ENCODE data around the gene RPP40. TPM values are rescaled to one million over a fixed set of nuclear protein-coding genes. Genes with fewer than 3 reads are reported as not detected.
A peak's percentile ranks its signal among the peaks of the same experiment; 100 is the strongest.
"Not testable (repeated sequence)": the region's sequence is repeated elsewhere in the genome, so short reads cannot be mapped to it uniquely, and the experiment has no call there.

RPP40 gene
- total and polyA plus RNA-seq, 5 donors from 2014 or later = 1.6 to 20.2 (median 16.1) TPM

- Mint-ChIP-seq H3K4me3 (no peak overlapping the region), H3K36me3 (peaks cover 22% of the 10 kb centered on the region), H3K27me3 (peaks cover 2% of the 10 kb centered on the region), H3K4me1 (no peaks in the 10 kb centered on the region), H3K9me3 (peaks cover 0 to 3% (median 0%) of the 10 kb centered on the region in 7 donors), H3K27ac (no peak overlapping the region)
- DNase-seq (no peak), ATAC-seq (ENCODE audit: low read depth in 2 of 2) (no peak)
- Histone ChIP-seq H3K4me1 (ENCODE audit: control insufficient read depth, insufficient read depth, low read length, poor library complexity, severe bottlenecking) (no peaks in the 10 kb centered on the region), H3K4me3 (ENCODE audit: low read depth, low read length) (no peak overlapping the region), H3K27me3 (ENCODE audit: control insufficient read depth, insufficient read depth, low read length) (no peaks in the 10 kb centered on the region), H3K27ac (ENCODE audit: insufficient read depth, low read length, poor library complexity, severe bottlenecking) (no peak overlapping the region), H3K36me3 (ENCODE audit: control insufficient read depth, insufficient read depth, low read length) (no peaks in the 10 kb centered on the region), H3K9me3 (ENCODE audit: control insufficient read depth in 2 of 2, low read length in 2 of 2) (no peaks in the 10 kb centered on the region)
These were observed 38.6 kb upstream of the RPP40 start for GRCh38 chr6:5042436-5042835.

- Mint-ChIP-seq H3K4me3 (no peak overlapping the region), H3K9me3 (peaks cover 0 to 3% (median 0%) of the 10 kb centered on the region in 7 donors), H3K4me1 (no peaks in the 10 kb centered on the region), H3K27ac (no peak overlapping the region), H3K36me3 (peaks cover 19% of the 10 kb centered on the region), H3K27me3 (no peaks in the 10 kb centered on the region)
- H3K27me3 ChIP-seq (ENCODE audit: control insufficient read depth, insufficient read depth, low read length) = no peaks in the 10 kb centered on the region
- H3K27ac ChIP-seq (ENCODE audit: insufficient read depth, low read length, poor library complexity, severe bottlenecking) = no peak overlapping the region
- DNase-seq (no peak), ATAC-seq (ENCODE audit: low read depth in 2 of 2) (no peak)
- no peaks in the 10 kb centered on the region for H3K36me3 ChIP-seq (ENCODE audit: control insufficient read depth, insufficient read depth, low read length)
- H3K4me1 ChIP-seq (ENCODE audit: control insufficient read depth, insufficient read depth, low read length, poor library complexity, severe bottlenecking) = no peaks in the 10 kb centered on the region
- H3K4me3 ChIP-seq (ENCODE audit: low read depth, low read length) = no peak overlapping the region
- H3K9me3 ChIP-seq (ENCODE audit: control insufficient read depth in 2 of 2, low read length in 2 of 2) = no peaks in the 10 kb centered on the region
These were observed 38.1 kb upstream of the RPP40 start for GRCh38 chr6:5041955-5042354.

GRCh38 chr6:5036269-5036668 lies 32.4 kb upstream of the RPP40 start:
- no peak overlapping the region for H3K27ac Mint-ChIP-seq
- peaks cover 5% of the 10 kb centered on the region for H3K27me3 Mint-ChIP-seq
- H3K27me3 ChIP-seq (ENCODE audit: control insufficient read depth, insufficient read depth, low read length) = no peaks in the 10 kb centered on the region
- no peaks in the 10 kb centered on the region for H3K9me3 ChIP-seq (ENCODE audit: control insufficient read depth in 2 of 2, low read length in 2 of 2)
- no peaks in the 10 kb centered on the region for H3K36me3 ChIP-seq (ENCODE audit: control insufficient read depth, insufficient read depth, low read length)
- no peaks in the 10 kb centered on the region for H3K9me3 Mint-ChIP-seq
- peaks cover 3% of the 10 kb centered on the region for H3K36me3 Mint-ChIP-seq
- no peak overlapping the region for H3K4me3 ChIP-seq (ENCODE audit: low read depth, low read length)
- DNase-seq = no peak
- H3K4me1 Mint-ChIP-seq = peaks cover 0 to 3% (median 0%) of the 10 kb centered on the region in 4 donors
- no peak overlapping the region for H3K27ac ChIP-seq (ENCODE audit: insufficient read depth, low read length, poor library complexity, severe bottlenecking)
- no peak overlapping the region for H3K4me3 Mint-ChIP-seq
- no peak for ATAC-seq (ENCODE audit: low read depth in 2 of 2)
- no peaks in the 10 kb centered on the region for H3K4me1 ChIP-seq (ENCODE audit: control insufficient read depth, insufficient read depth, low read length, poor library complexity, severe bottlenecking)

GRCh38 chr6:5034736-5035135 lies 30.9 kb upstream of the RPP40 start:
- peaks cover 3% of the 10 kb centered on the region for H3K36me3 Mint-ChIP-seq
- no peak for DNase-seq

GRCh38 chr6:5034328-5034727 lies 30.5 kb upstream of the RPP40 start:
- no peak overlapping the region for H3K27ac ChIP-seq (ENCODE audit: insufficient read depth, low read length, poor library complexity, severe bottlenecking)
- DNase-seq (peak in 1 of 3 donors; percentile 29), ATAC-seq (ENCODE audit: low read depth in 2 of 2) (no peak)
- H3K27ac Mint-ChIP-seq = no peak overlapping the region
- H3K4me1 ChIP-seq (ENCODE audit: control insufficient read depth, insufficient read depth, low read length, poor library complexity, severe bottlenecking) = no peaks in the 10 kb centered on the region
- H3K27me3 Mint-ChIP-seq = peaks cover 12% of the 10 kb centered on the region
- no peak overlapping the region for H3K4me3 Mint-ChIP-seq
- peaks cover 3% of the 10 kb centered on the region for H3K36me3 Mint-ChIP-seq
- H3K9me3 Mint-ChIP-seq = no peaks in the 10 kb centered on the region
- no peaks in the 10 kb centered on the region for H3K27me3 ChIP-seq (ENCODE audit: control insufficient read depth, insufficient read depth, low read length)
- H3K4me1 Mint-ChIP-seq = peaks cover 0 to 8% (median 3%) of the 10 kb centered on the region in 4 donors
- H3K4me3 ChIP-seq (ENCODE audit: low read depth, low read length) = no peak overlapping the region
- no peaks in the 10 kb centered on the region for H3K36me3 ChIP-seq (ENCODE audit: control insufficient read depth, insufficient read depth, low read length)
- H3K9me3 ChIP-seq (ENCODE audit: control insufficient read depth in 2 of 2, low read length in 2 of 2) = no peaks in the 10 kb centered on the region

More at GRCh38 chr6:5034736-5035135, 30.9 kb upstream of the RPP40 start:
- no peaks in the 10 kb centered on the region for H3K36me3 ChIP-seq (ENCODE audit: control insufficient read depth, insufficient read depth, low read length)
- Mint-ChIP-seq H3K4me3 (no peak overlapping the region), H3K27ac (no peak overlapping the region), H3K27me3 (peaks cover 12% of the 10 kb centered on the region), H3K4me1 (peaks cover 0 to 8% (median 2%) of the 10 kb centered on the region in 4 donors), H3K9me3 (no peaks in the 10 kb centered on the region)
- no peaks in the 10 kb centered on the region for H3K27me3 ChIP-seq (ENCODE audit: control insufficient read depth, insufficient read depth, low read length)
- H3K4me3 ChIP-seq (ENCODE audit: low read depth, low read length) = no peak overlapping the region
- no peaks in the 10 kb centered on the region for H3K9me3 ChIP-seq (ENCODE audit: control insufficient read depth in 2 of 2, low read length in 2 of 2)
- H3K27ac ChIP-seq (ENCODE audit: insufficient read depth, low read length, poor library complexity, severe bottlenecking) = no peak overlapping the region
- no peak for ATAC-seq (ENCODE audit: low read depth in 2 of 2)
- H3K4me1 ChIP-seq (ENCODE audit: control insufficient read depth, insufficient read depth, low read length, poor library complexity, severe bottlenecking) = no peaks in the 10 kb centered on the region

GRCh38 chr6:5033214-5033904 lies 29.5 kb upstream of the RPP40 start:
- not testable (repeated sequence) for H3K27ac Mint-ChIP-seq; H3K27me3 ChIP-seq (ENCODE audit: control insufficient read depth, insufficient read depth, low read length); ATAC-seq (ENCODE audit: low read depth in 2 of 2); DNase-seq; H3K27ac ChIP-seq (ENCODE audit: insufficient read depth, low read length, poor library complexity, severe bottlenecking); H3K4me1 ChIP-seq (ENCODE audit: control insufficient read depth, insufficient read depth, low read length, poor library complexity, severe bottlenecking); H3K4me1 Mint-ChIP-seq; H3K36me3 Mint-ChIP-seq; H3K36me3 ChIP-seq (ENCODE audit: control insufficient read depth, insufficient read depth, low read length); H3K4me3 ChIP-seq (ENCODE audit: low read depth, low read length); H3K4me3 Mint-ChIP-seq; H3K9me3 Mint-ChIP-seq; H3K9me3 ChIP-seq (ENCODE audit: control insufficient read depth in 2 of 2, low read length in 2 of 2)
- peaks cover 12% of the 10 kb centered on the region for H3K27me3 Mint-ChIP-seq

GRCh38 chr6:5032706-5033105 lies 28.9 kb upstream of the RPP40 start:
- H3K9me3 Mint-ChIP-seq; H3K4me3 ChIP-seq (ENCODE audit: low read depth, low read length); ATAC-seq (ENCODE audit: low read depth in 2 of 2): not testable (repeated sequence)

GRCh38 chr6:5031150-5031549 lies 27.3 kb upstream of the RPP40 start:
- no peaks in the 10 kb centered on the region for H3K9me3 ChIP-seq (ENCODE audit: control insufficient read depth in 2 of 2, low read length in 2 of 2)
- H3K27me3 Mint-ChIP-seq = peaks cover 16% of the 10 kb centered on the region

More at GRCh38 chr6:5032706-5033105, 28.9 kb upstream of the RPP40 start:
- not testable (repeated sequence) for H3K9me3 ChIP-seq (ENCODE audit: control insufficient read depth in 2 of 2, low read length in 2 of 2); H3K27me3 ChIP-seq (ENCODE audit: control insufficient read depth, insufficient read depth, low read length); H3K36me3 ChIP-seq (ENCODE audit: control insufficient read depth, insufficient read depth, low read length); H3K4me3 Mint-ChIP-seq; H3K36me3 Mint-ChIP-seq; H3K4me1 Mint-ChIP-seq; DNase-seq; H3K4me1 ChIP-seq (ENCODE audit: control insufficient read depth, insufficient read depth, low read length, poor library complexity, severe bottlenecking); H3K27ac ChIP-seq (ENCODE audit: insufficient read depth, low read length, poor library complexity, severe bottlenecking); H3K27ac Mint-ChIP-seq
- H3K27me3 Mint-ChIP-seq = peaks cover 12% of the 10 kb centered on the region

More at GRCh38 chr6:5031150-5031549, 27.3 kb upstream of the RPP40 start:
- Histone ChIP-seq H3K4me1 (ENCODE audit: control insufficient read depth, insufficient read depth, low read length, poor library complexity, severe bottlenecking) (no peaks in the 10 kb centered on the region), H3K27ac (ENCODE audit: insufficient read depth, low read length, poor library complexity, severe bottlenecking) (no peak overlapping the region), H3K27me3 (ENCODE audit: control insufficient read depth, insufficient read depth, low read length) (no peaks in the 10 kb centered on the region), H3K4me3 (ENCODE audit: low read depth, low read length) (no peak overlapping the region), H3K36me3 (ENCODE audit: control insufficient read depth, insufficient read depth, low read length) (no peaks in the 10 kb centered on the region)
- H3K4me1 Mint-ChIP-seq = peaks cover 0 to 9% (median 4%) of the 10 kb centered on the region in 4 donors
- H3K36me3 Mint-ChIP-seq = peaks cover 3% of the 10 kb centered on the region
- H3K27ac Mint-ChIP-seq = no peak overlapping the region
- DNase-seq (no peak), ATAC-seq (ENCODE audit: low read depth in 2 of 2) (no peak)
- no peak overlapping the region for H3K4me3 Mint-ChIP-seq
- H3K9me3 Mint-ChIP-seq = no peaks in the 10 kb centered on the region
